GM21529 (cell line): Measurements from ENCODE around the gene ETS2.
"Not testable (repeated sequence)": the region's sequence is repeated elsewhere in the genome, so short reads cannot be mapped to it uniquely, and the experiment has no call there.

ENCODE experiments used
- ATAC-seq: cut with Tn5 transposase; IDR thresholded peaks from one replicate; pipeline ENCODE4 v1.9.1; 2021; ENCODE audit not compliant: unreplicated experiment

Gene ETS2

DNA sequence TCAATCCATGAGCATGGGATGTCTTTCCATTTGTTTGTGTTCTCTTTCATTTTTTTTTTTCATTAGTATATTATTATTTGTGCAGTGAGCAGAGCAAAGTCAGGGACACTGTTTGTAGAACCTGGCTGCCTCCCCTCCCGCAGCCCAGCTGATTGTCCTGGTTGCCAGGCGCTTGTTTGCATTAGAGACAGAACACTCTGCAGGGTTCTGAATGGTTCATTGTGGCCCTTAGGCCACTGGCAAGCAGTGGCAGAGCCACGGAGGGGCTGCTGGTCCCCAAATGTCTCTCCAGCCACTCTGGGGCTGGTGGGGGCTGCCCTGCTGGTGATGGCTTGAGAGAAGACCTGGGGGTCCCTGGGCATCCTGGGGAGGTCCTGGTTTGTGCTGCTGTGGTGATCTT lies 29.0 kb downstream of the ETS2 start:
- ATAC-seq = no peak

DNA sequence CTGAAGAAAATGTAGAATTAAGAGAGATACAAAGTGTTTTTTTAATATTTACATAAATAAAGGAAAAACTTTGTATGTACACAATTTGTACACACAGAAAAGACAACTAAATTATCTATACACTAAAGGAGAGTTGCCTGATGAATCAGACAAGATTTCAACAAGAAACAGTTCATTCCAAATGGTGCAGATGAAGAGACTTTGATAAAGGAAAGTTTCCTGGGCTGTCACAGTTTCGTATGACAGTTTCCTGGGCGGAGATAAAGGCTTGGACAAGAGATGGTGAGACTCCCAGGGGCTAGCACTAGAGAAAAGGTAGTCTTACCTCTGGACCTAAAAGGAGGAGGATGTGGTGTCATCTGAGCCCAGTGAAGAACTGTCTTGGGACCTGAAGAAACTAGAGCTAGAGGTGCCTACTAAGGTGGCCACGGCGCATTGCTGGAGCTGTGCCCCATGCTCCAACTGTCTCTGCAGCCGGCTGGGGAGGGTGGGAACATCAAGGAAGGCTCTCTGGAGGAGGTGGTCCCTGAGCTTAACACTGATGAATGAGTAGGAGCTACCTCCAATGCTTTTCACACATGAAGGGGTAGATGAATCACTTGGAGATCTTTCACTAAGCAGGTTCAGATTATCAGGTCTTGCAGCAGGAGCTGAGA lies 32.2 kb downstream of the ETS2 start:
- ATAC-seq = no peak

DNA sequence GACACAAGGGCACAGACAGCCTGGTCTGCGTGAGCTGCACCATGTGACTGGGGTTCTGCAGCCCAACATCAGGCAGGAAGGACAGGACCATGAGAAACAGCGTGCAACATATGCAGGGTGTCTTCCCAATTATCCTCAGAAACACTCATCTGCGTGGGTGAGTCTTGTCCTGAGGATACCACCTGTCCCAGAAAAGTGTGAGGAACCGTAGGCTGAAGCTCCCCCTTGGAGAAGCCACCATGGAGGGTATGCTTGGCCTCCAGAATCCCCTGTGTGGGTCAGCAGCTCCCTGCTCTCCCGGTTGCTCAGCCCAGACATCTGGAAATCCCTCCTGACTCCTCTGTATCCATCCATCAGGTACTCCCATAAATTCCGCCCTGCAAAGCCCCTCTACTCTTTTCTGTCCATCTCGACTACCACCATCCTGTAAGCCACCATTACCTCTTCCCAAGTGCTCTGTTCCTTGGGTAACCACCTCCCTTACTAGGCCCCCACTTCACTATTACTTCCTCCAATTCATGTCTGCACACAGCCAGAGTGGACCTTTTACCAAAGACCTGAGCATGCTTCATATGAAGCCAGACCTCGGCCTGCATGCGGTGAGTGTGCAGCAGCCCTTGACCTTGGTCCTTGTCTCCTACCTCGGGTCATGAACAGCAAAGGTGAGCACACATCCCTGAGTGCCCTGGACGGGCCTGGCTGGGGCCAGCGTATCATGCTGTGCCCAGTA lies 33.0 kb downstream of the ETS2 start:
- no peak for ATAC-seq

DNA sequence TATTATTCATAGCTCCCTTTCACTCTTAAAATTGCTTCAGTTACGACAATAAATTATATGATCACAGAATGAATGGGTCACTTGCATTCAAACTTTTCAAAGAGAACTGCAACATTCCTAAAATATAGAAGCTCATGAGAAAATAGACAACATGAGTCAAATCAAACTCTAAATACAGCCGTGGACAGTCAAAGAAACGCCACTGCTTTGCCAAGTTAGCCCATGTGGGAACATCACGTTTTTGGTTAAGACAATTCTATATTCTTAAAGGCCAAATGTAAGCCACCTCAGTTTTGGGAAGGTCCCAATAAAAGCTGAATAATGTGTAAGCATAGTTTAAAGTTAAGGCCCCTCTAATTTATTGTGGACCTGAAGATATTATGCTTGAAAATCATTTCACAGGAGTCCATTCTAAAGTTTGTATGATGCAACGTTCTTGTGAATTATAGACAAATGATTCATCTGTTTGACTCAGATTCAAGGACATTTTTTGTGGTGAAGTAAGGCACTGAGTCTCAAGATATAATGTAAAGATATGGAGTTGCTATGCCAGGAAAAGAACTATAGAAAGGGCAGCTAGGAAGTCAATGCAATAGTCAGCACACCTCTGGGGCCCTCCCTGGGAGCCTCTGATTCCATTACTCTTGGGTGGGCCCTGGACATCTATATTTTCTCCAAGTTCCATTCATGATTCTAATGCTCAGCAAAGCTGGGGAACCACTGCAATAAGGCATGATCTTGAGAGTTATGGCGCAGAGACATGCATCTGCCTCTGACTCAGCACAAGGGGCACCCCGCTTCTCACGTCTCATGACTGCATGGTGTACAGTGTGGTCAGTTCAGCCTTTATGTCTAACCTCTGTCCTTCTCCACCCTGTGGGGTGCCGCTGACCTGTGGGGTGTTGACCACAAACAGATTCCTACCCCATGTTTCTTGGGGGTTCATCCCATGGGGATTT lies 33.9 kb downstream of the ETS2 start:
- ATAC-seq = no peak

DNA sequence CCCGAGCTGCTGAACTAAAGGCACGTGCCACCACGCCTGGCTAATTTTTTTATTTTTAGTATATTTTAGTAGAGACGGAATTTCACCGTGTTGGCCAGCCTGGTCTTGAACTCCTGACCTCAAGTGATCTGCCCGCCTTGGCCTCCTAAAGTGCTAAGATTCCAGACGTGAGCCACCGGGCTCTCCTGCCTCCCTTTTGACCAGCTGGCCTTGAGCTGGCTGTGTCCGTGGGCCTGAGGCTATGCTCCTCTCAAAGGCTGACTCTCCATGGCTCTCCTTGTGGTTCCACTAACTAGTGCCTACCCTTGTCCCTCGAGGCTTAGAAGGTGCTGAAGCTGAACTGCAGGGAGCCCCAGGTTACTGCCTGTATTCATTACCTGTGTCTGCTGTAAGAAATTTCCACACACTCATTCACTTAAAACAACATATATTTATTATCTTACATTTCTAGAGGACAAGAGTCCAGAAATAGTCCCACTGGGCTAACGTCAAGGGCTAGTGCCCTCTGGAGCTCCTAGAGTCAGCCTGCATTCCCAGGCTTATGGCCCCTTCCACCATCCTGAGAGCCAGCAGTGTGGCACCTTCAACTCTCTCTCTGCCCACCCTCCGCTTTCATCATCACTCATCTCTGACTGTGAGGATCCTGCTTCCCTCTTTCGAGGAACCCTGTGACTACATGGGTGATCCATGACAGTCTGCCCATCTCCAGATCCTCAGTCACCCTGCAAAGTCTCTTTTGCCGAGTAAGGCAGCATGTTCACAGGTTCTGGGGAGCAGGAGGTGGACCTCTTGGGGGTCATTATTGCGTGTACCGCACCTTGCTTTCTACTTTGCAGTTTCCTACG lies 34.9 kb downstream of the ETS2 start:
- ATAC-seq = no peak

DNA sequence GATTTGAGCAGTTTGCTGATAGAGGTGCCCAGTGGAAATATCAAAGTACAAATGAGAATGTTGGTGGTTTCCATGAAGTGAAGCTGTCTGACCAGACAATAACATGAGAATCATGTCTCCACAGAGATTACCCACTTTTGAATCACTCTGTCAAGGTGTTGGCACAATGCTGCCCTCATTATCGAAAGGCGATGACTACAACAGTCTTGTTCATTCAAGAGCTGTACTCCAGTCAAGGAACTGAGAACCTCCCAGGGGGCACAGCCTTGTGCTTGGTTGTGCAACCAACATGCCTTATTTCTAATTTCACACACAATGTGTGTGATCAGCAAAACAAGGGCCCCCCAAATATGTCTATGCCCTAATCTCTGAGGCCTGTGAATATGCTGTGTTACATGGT lies 35.7 kb downstream of the ETS2 start:
- no peak for ATAC-seq

DNA sequence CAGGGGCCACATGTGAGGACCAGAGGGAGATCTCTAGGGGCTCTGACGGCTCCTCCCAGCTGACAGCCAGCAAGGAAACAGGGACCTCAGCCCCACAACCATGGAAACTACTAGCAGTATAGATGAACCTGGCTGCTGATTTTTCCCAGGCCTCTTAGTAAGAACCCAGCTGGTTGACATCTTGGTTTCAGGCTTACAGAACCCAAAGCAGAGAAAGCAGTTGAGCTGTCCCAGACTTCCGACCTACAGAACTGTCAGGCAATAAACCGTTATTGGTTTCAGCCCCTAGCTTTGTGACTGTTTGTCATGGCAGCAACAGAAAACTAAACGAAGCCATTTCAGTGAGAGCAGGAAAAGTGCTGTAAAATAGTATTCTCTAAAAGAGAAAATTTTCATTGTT lies 36.4 kb downstream of the ETS2 start:
- ATAC-seq = no peak

DNA sequence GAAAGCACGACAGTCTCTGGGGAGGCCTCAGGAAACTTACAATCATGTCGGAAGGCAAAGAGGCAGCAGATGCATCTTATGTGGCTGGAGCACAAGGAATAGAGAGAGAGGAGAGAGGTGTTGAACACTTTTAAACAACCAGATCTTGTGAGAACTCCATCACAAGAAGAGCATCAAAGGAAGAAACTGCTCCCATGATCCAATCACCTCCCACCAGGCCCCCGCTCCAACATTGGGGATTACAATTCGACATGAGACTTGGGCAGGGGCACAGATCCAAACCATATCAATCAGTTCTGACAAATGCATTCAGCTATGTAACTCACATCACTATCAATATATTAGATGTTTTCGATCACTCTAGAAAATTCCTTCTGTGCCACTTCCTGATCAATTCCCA lies 37.6 kb downstream of the ETS2 start:
- ATAC-seq = no peak

DNA sequence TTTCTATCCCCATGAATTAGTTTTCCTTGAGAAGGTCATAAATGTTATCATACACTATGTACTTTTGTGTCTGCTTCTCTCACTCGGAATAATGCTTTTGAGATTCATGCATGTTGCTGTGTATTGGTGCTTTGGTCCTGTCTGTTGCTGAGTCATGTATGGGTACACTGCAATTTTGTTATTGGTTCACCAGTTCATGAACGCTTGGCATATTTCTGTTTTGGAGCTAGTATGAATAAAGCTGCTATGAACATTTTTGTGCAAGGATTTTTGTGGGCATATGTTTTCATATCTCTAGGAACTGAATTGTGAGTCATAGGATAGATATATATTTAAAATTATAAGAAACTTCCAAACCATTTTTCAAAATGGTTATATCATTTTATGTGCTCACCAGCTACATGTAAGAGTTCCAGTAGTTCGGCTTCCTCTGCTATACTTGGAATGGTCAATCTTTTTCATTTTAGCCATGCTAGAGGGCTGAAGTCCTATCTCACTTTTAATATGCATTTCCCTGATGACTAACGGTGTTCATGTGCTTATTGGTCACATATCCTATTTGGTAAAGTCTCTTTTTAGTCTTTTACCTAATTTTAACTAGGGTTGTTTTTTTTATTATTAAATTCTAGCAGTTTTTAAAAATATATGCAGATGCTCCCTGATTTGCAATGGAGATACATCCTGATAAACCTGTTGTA lies 38.2 kb downstream of the ETS2 start:
- no peak for ATAC-seq

DNA sequence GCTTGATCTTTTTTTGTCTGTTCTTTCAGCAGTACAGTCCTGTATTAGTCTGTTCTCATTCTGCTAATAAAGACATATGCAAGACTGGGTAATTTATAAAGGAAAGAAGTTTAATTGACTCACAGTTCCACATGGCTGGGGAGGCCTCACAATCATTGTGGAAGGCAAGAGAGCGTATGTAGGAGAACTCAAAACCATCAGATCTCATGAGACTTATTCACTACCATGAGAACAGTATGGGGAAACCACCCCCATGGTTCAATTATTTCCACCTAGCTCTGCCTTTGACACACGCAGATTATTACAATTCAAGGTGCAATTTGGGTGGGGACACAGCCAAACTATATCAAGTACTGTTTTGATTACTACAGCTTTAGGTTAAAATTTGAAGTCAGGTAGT lies 39.6 kb downstream of the ETS2 start:
- ATAC-seq = not testable (repeated sequence)

DNA sequence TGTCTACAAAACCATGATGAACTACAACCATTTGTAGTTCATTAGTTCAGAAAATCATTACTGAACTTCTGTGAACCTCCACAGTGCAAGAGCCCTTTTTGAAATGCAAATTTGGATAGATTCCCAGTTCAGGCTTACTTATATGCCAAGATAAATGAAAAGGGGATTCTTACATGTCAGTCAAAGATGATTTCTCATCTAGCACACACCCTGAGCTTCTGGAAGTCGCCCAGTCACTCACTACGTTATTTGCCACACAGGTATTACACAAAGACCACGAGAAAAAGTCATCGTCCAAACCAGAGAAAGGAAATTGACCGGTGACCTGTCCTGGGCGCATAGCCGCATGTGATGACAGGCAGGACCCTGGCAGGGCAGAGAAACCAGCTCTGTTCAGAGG lies 41.8 kb downstream of the ETS2 start:
- ATAC-seq = no peak

DNA sequence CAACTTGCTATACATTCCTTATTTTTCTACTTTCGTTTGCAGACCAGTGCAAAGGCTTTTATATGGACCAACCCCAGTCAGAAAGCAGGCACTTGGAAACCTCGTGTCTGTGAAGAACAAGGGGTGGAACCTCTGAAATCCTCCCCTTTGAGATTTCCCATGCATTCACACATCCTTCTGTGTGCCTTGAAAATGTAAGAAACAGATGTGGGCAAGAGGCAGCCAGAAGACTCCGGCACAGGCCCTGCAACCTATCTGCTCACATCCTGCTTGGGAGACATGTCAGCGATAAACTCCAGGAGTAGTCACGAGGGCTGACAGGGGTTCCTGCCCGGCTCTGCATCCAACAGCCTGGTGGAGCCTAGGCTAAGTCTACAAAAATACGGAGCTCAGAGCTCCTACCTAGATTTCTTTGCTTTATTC lies 42.5 kb downstream of the ETS2 start:
- no peak for ATAC-seq

DNA sequence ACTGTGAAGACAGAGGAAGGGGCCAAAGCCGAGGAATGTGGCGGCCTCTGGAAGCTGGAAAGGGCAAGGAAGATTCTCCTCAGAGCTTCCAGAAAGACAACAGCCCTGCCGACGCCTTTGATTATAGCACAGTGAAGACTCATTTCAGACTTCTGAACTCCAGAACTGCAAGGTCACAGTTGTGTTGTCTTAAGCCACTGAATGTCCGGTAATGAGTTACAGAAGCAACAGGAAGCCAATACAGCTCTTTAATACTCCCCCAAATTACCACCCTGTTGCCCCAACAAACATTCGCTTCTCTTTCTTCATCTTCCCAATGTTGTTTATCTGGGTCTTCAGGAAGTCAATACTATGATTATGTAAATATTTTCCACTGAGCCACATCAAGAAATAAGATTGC lies 44.0 kb downstream of the ETS2 start:
- no peak for ATAC-seq

DNA sequence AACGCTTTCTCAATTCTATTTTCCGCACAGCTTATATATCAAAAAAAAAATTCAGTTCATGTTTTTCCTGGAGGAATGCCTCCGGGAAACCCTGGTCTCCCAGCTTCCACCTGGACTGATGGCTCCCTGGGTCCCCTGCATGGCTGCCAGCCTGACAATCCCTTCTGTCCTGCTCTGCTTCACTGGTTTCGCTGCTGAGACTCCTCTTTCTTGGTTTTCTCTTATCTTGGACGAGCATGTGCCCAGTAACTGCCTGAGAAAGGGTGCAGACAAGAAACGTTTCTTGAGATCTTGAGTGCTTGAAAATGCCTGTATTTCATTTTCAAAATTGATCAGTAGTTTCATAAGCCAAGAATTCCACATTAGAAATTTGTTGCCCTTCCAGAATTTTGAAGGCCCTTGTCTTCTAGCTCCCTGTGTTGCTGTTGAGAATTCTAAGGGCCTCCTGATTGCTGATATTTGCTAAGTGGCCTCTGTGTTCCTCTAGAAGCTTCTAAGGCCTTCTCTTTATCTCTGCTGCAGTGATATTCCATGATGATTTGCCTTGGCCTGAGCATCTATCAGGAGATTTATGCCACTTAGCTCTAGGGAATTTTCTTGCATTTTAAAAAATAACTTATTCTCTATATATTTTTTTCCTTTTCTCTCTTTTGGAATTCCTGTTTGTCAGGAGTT lies 44.7 kb downstream of the ETS2 start:
- ATAC-seq = no peak

DNA sequence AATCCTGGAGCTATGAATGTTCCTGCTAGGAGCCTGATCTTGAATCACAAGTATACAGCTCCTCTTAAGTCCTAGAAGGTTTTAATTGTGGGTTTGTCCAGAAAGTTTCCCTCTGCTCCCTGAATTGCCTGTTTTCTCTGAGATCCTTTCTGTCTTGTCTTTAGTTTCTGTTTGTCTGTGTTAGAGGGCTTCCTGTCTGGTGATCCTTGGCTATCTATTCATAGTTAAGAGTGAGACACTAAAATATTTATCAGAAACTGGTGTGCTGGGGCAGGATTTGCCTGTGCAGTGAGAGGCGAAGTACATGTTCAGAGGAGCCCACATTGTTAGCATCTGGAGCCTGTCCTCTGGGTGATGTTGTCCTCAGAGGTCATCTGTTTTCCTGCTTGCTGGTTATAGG lies 45.4 kb downstream of the ETS2 start:
- no peak for ATAC-seq

DNA sequence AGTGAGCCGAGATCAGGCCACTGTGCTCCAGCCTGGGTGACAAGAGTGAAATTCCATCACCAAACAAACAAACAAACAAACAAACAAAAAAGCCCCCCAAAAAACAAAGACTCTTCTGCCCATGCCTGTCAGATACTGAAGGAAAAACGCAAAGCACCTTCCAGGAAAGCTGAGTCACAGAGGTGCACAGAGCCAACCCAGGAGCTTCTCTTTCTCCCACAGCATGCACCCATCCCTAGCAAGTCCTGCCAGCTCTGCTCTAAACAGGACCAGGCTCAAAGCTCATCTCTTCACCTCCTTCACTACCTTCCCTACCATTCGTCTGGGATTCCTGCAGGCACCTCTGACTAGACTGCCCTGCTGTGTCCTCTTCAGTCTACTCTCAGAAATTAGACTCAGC lies 46.5 kb downstream of the ETS2 start:
- no peak for ATAC-seq

DNA sequence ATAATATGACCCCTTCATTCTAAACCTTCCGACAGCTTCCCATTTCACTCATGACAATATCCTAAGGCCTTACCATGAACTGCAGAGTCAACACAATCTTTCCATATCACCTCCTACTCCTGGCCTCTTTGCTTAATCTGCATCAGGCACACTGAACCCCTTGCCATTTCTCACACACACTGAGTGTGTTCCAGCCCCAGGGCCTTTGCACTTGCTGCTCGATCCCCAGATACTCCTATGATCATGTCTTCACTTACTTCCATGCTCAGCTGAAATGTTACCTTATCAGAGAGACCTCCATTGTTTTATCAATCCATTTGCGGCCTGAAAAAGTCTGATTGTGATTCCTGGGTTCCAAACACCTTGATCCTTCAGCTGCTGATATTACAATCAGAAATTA lies 47.0 kb downstream of the ETS2 start:
- no peak for ATAC-seq

DNA sequence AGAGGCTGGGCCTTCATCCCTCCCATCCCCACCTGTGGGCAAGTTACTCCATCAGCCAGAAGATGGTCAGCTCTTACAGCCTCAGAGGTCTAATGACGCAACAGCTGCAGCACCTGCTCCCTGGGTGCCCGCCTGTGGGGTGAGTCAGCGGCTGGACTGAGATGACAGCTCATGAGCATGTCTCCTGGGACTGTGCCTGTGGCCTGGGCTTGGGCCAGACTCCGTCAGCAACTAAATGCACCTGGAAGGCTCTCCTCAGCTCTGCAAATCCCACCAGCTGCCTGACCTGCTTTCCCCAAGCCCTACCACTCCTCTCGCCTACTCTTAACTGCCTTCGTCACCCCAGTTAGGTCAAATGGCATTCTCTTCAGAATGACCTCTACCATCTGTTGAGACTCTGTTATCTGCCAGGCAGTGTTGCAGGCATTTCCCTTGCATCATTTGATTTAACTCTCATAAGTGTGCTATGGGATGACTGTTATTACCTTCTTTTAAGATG lies 47.7 kb downstream of the ETS2 start:
- ATAC-seq = peak; percentile 61

DNA sequence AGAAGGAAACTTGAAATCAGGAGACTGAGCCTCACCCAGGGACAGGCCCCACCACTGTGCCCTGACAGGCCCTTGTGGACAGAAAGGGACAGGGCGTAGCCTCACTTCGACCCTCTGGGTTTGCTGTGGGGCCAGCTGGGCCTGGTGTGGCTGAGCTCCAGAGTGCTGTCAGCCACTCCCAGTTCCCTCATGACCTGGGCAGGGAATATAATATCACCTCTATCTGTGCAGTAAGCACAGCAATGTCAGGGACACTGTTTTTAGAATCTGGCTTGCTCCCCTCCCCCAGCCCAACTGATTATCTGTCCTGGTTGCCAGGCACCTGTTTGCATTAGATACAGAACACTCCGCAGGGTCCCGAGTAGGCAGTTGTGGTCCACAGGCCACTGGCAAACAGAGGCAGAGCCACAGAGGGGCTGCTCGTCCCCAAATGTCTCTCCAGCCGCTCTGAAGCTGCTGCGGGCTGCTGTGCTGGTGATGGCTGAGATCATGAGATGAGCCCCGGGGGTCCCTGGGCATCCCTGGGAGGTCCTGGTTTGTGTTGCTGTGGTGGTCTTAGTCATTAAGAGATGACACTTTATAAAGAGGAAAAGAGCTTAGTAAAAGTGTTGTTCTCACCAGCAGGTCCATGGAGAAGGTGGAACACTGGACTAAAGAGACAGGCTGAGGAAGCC lies 51.6 kb downstream of the ETS2 start:
- no peak for ATAC-seq
